GM23248 (cell line): ENCODE data around the gene ATP10A.

Source experiments
- EZH2 ChIP-seq: fragments of 200-600 bp; sonication (generic); IDR thresholded peaks from 2 replicates; pipeline ENCODE4 v1.6.1; 2018; ENCODE audit warnings: antibody characterized with exemption, mild to moderate bottlenecking; ENCODE audit not compliant: insufficient read depth, poor library complexity, severe bottlenecking
- EZH2phosphoT487 ChIP-seq: fragments of 200-600 bp; sonication (generic); IDR thresholded peaks from 2 replicates; pipeline ENCODE4 v1.6.1; 2018; ENCODE audit warnings: antibody characterized with exemption, moderate library complexity, mild to moderate bottlenecking, low read depth; ENCODE audit not compliant: insufficient read depth

DNA sequence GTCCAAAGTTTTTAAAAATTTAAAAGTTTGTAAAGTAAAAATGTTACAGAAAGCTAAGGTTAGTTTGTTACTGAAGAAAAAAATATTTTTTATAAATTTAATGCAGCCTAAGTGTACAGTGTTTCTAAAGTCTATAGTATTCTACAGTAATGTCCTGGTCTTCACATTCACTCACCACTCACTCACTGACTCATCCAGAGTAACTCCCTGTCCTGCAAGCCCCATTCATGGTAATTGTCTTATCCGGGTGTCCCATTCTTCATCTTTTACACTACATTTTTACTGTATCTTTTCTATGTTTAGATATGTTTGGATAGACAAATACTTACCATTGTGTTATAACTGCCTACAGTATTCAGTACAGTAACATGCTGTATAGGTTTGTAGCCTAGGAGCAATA is 36.7 kb upstream of the ATP10A start:
- no peak for TF ChIP-seq EZH2
- TF ChIP-seq EZH2phosphoT487: no peak
